ENCODE measurements around the gene PVALEF.
A peak's percentile ranks its signal among the peaks of the same experiment; 100 is the strongest.
"Not testable (repeated sequence)": the region's sequence is repeated elsewhere in the genome, so short reads cannot be mapped to it uniquely, and the experiment has no call there.

PVALEF gene

DNA sequence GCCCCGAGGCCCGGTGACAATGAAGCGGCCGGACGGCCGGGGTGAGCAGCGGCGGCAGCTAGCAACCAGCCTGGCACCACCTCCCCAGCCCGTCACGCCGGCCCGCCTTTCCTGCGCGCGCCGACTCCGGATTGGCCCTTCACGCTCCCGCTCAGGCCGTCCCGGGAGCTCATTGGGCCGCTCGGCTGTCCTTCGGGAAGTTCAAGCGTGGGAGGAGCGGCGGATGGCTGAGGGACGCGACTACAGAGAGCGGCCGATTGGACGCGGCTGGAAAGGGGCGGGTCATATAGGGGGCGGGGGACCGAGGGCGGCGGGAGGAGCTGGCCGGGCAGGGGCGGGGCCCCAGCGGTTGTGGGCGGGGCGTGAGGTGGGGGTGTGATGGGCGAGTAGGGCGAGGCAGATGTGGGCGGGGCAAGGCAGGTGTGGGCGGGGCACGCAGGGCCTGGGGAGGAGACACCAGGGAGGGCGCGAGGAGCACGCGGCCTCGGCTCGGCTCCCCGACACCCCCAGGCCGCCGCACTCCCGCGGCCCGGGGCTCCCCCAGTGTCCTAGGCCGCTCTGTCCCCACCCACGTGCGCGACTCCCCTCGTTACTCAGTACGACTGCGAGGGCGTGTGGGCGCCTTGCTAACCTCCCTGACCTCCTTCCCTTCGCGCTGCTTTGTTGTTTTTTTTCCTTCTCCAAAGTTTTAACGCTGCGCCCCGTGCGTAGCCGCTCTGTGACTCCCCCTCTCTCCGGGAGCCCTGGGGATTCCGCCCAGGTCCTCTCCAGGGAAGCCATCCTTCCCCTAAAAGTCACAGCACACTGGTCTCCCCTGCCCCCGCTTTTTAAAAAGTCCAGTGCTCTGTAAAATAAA lies 57.8 kb downstream of the PVALEF start, which contains the start of gene CEP131:
CEP131 (minus strand) TSS at position 60 of the 856 bp plus-strand sequence. CDS start 2,909 bp downstream, outside the sequence.
- DNase-seq, result peak; percentile 92

DNA sequence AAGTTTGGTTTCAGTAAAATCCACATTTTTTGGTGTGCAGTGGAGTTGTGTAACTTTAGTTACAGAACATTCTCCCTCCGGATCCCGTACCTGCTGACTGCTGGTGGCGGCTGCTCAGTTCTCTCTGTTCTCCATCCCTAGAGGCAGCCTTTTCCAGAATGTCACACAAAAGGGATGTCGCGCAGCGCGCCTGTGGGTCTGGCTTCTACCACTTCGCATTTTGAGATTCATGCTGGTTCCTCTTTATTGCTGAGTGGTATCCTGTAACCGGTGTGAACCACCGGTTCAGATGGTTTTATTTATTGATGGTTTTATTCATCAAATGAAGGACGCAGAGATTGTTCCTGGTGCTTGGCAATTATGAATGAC lies 58.4 kb downstream of the PVALEF start:
- peak; percentile 24 for DNase-seq

DNA sequence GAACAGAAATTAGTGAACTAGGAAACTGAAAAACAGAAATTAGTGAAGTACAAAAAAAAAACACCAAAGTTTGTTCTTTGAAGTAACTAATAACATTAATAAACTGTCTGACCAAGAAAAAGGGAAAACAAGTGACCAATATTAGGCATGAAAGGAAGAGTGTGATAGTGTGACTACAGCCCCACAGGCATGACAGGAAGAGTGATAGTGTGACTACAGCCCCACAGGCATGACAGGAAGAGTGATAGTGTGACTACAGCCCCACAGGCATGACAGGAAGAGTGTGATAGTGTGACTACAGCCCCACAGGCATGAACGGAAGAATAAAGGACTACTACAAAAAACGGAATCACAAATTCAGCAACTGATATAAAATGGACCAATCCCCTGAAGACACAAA lies 62.3 kb downstream of the PVALEF start:
- not testable (repeated sequence) for DNase-seq

DNA sequence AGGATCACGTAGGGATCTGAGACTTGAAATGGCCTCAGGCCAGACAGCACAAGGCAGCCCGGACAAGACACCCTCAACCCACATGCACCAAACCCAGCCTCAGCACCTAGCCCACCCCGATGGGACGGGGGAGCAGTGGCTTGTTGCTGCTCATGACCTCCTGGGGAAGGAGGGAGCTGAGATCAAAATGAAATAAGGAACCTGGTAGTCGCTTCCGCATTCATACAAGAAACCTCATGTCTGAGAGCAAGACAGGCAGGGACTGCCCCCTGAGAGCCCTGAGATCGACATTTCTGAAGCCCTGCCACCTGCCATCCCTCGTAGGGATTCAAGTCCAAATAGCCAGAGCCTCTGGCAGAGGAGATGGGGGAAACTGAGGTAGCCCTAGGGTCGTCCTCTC lies 63.1 kb downstream of the PVALEF start:
- no peak for DNase-seq

DNA sequence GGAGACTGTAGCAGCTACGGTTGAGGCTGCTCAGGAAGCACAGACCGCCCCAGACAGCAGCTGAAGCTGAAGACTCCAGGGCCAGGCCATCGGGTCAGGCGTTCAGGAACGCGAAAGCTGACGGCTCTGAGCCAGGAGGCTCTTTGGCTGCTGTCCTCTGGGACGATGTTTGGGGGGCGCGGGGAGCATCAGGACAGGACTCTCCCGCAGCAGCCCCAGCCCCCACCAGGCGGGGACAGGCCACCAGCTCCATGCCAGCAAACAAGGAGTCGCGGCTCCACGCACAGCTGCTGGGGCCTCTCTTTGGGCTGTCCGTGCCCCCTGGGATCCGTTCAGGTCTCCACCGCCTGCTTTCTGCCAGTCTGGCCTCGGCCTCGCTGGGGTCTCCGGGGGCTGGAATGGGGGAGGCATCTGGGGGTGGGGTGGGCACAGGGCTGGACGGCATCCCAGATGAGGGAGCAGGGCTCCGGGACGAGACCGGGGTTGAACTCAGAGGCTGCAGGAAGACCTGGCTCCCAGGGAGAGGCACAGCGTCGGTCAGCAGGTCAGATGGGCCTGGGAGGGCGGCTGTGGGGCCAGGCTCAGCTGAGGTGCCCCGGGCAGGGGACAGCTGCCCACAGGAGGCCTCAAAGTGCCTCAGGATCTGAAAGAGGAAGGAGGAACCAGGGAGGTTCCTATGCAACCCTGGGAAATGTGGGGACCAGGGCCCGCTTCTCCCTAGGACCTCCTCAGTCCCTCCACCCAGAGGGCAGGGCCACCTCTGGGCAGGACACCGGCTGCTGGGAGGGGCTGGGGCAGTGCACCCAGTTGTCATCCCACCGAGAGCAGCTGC lies 63.7 kb downstream of the PVALEF start:
- no peak for DNase-seq

DNA sequence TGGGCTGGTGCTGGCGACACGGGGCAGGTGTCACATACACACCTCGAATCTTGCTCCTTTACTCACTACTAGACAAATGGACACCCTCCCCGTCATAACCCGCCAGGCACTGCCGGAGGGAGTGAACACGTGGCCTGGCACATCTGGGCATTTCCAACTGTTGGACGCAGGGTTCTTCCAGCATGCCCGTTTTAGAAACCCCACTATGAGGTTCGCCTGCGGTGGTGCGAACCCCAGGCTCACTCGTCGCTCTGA lies 64.3 kb downstream of the PVALEF start:
- no peak for DNase-seq

DNA sequence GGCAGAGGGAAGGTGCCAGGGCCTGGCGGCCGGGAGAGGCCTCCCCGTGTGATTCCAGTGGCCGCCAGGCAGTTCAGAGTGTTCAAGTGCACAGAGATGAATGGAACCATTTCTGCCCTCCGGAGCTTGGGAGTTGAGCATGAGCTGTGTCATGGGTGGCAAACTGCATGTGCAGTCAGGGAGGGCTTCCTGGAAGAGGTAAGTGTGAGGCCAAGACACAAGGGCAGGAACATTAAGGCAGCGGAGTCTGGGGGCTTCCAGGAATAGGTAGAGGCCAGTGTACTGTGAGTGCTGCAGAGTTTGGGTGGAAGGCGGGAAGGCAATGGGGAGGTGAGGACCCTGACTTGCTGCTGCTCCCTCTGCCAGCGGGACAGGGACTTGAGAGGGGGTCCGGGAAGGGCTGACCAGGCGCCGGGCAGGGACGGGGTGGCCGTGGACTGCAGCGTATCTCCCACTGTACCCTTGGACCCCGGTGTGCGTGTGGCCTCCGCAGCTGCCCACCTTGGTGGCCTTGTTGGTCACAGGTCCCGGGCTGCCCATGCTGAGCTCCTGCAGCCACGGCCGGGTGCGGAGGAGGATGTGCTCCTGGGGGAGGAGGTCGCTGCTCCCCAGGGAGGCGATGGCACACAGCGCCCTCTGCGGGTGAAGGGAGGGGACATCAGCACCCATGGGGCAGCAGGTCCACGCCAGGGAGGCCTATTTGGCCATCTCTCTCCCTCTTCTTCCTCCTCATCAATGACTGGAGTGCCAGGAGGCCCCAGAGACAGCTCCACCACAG lies 64.9 kb downstream of the PVALEF start:
- no peak for DNase-seq

DNA sequence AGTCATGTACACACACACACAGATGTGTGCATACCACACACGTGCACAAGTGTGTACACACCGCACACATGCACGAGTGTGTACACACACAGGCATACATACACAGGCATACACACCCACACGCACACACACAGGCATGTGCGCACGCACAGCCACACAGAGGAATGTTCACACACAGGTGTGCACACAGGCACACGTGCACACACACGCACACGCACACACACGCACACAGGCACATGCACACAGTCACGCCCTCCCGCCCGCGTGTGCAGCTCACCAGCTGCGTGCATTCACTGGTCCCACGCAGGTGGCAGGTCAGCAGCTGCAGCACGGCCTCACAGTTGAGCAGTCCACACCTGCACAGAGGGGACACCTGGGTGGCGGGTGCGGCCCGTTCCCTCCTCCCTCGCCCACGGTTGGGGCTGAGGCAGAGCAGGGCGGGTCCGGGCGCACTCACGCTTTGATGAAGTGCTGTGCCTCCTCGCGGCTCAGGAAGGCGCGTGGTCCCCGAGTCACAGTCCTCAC lies 65.9 kb downstream of the PVALEF start:
- no peak for DNase-seq

DNA sequence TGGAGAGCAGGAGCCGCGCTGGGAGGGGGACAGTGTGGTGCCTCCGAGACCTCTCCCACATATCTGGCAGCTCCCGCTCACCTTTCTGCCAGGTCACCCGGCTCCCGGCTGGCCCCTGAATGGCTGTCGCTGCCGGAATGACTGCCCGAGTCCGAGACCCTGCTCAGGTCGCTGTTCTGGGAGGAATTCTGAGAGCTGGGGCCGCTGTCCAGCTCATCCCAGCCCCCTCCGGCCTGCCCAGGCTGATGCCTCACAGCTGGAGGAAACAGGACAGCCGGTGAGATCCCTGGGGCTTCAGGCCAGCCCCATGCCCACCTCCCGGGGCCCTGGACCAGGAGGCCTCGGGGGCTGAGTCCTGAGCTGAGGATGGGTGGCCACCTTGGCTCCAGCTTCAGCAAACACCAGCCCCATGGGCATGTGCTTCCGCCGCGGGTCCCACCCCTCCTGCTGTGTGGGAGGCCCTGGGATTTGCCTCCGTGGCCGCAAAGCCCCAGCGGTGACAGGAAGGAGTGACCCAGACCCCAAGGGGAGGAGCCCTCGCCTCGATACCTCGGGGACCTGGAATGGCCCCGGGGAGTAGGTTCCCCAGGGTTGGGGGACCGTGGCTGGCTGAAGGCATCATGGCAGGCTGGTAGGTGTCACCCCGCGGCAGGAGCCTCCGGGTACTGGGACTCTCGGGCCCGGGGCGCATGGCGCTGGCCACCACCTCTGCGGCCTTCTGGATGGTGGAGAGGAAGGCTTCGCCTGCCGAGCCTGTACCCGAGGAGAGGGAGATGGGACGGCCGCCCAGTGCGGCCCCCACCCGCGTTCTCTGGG lies 66.7 kb downstream of the PVALEF start:
- no peak for DNase-seq

All from GF-D8 (cell line).